Coronary artery (tissue), 2 donors: ENCODE measurements around the gene USHBP1.

Experiments used
- DNase-seq: peaks from one replicate; pipeline ENCODE4 v3.0.0-alpha.2; 2017; ENCODE audit warnings: low spot score
- H3K27ac ChIP-seq, 2 donors: fragments of 200-600 bp; sonication (generic); one replicate each; pipeline ENCODE4 v1.5.1; 2016 to 2019
- H3K4me3 ChIP-seq: fragments of 200-600 bp; sonication (generic); 2 replicates; pipeline ENCODE4 v1.5.1; 2016; ENCODE audit warnings: mild to moderate bottlenecking, moderate library complexity
- TF ChIP-seq, protein P1 (sequence below): fragments of 200-600 bp; sonication (generic); IDR thresholded peaks from one replicate; pipeline ENCODE4 v1.5.1; 2019; ENCODE audit warnings: antibody characterized with exemption

USHBP1 gene

GRCh38 chr19:17209126-17210036, 55.2 kb downstream of the USHBP1 start:
- DNase-seq: no peak
- TF ChIP-seq, protein P1, sequence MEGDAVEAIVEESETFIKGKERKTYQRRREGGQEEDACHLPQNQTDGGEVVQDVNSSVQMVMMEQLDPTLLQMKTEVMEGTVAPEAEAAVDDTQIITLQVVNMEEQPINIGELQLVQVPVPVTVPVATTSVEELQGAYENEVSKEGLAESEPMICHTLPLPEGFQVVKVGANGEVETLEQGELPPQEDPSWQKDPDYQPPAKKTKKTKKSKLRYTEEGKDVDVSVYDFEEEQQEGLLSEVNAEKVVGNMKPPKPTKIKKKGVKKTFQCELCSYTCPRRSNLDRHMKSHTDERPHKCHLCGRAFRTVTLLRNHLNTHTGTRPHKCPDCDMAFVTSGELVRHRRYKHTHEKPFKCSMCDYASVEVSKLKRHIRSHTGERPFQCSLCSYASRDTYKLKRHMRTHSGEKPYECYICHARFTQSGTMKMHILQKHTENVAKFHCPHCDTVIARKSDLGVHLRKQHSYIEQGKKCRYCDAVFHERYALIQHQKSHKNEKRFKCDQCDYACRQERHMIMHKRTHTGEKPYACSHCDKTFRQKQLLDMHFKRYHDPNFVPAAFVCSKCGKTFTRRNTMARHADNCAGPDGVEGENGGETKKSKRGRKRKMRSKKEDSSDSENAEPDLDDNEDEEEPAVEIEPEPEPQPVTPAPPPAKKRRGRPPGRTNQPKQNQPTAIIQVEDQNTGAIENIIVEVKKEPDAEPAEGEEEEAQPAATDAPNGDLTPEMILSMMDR: no peak

DNA sequence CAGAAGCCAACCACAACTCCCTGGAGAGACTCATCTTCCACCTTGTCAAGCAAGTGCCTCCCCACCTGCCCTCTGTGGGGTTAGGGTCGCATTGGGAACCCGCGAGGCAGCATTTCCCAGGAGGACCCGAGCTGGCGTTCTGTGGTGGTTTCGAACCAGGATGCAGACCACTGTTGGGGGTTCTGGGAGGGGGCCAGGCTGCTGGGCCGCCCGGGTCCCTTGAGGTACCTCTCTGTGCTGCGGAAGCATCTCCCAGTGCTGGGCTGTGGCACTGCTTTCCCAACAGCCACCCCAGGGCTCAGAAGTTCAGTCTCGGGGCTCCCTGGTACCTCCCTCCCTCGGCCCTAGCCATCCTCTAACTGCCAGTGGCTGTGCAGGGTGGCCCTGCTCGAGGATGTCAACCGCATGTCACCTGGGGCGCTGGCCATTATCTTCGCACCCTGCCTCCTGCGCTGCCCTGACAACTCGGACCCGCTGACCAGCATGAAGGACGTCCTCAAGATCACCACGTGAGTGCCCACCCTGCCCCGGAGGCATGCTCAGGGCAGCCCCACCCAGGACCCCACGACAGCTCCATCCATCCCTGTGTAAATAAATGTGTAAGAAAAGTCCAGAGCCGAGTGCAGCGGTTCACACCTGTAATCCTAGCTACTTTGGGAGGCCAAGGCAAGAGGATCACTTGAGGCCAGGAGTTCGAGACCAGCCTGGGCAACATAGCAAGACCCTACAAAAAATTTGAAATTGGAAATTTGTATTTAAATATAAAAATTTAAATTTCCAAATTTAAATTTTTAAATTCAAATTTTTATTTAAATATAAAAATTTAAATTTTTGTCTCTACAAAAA, 57.6 kb downstream of the USHBP1 start:
- no peak for DNase-seq
- TF ChIP-seq, protein P1: no peak
- H3K27ac ChIP-seq: no peak overlapping the region
- H3K4me3 ChIP-seq: no peak overlapping the region

More at GRCh38 chr19:17209126-17210036, 55.2 kb downstream of the USHBP1 start:
- Histone ChIP-seq H3K4me3 (no peak overlapping the region), H3K27ac (no peak overlapping the region)

GRCh38 chr19:17205237-17206140, 59.1 kb downstream of the USHBP1 start:
- H3K4me3 ChIP-seq: no peak overlapping the region
- TF ChIP-seq, protein P1: peak; percentile 39
- H3K27ac ChIP-seq: no peak overlapping the region
- no peak for DNase-seq

GRCh38 chr19:17202713-17203112, 61.8 kb downstream of the USHBP1 start:
- TF ChIP-seq, protein P1: no peak
- Histone ChIP-seq H3K27ac (no peak overlapping the region), H3K4me3 (no peak overlapping the region)
- no peak for DNase-seq

DNA sequence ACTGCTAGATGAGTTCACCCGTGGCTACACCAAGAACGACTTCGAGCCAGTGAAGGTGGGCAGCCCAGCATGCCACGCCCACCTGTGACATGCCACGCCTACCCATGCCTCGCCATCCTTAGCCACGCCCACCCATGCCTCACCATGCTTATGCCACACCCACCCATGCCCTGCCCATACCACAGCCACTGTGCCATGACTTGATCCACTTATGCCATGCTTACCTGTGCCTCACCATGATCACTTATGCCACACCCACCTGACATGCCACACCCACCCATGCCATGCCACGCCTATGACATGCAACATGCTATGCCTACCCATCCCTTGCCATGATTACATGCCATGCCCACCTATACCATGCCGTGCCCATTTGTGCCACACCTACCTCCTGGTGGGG, 62.3 kb downstream of the USHBP1 start:
- no peak for DNase-seq
- TF ChIP-seq, protein P1: no peak
- no peak overlapping the region for H3K4me3 ChIP-seq
- H3K27ac ChIP-seq: no peak overlapping the region

GRCh38 chr19:17200408-17201079, 64.0 kb downstream of the USHBP1 start:
- TF ChIP-seq, protein P1: no peak

More at GRCh38 chr19:17200408-17201079, 64.0 kb downstream of the USHBP1 start:
- Histone ChIP-seq H3K4me3 (no peak overlapping the region), H3K27ac (no peak overlapping the region)
- DNase-seq: no peak
